Measurements from ENCODE around the gene TSPAN32.
"Not testable (repeated sequence)": the region's sequence is repeated elsewhere in the genome, so short reads cannot be mapped to it uniquely, and the experiment has no call there.

DNA sequence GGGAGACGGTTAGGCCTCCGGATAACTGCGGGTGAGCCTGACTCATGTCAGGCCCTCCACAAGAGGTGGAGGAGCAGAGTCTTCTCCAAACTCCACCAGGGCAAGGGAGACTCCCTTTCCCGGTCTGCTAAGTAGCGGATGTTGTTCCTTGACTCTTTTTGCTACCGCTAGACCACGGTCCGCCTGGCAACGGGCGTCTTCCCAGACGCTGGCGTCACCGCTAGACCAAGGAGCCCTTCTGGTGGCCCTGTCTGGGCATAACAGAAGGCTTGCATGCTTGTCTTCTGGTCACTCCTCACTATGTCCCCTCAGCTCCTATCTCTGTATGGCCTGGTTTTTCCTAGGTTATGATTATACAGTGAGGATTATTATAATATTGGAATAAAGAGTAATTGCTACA lies 15.5 kb upstream of the TSPAN32 start:
- not testable (repeated sequence) for TF ChIP-seq SP1 (IDR thresholded peaks at IDR 0.05); BHLHE40 (IDR thresholded peaks at IDR 0.05; ENCODE audit: borderline replicate concordance)
